Measurements from ENCODE around the gene RENBP. TPM values are rescaled to one million over a fixed set of nuclear protein-coding genes. Genes with fewer than 3 reads are reported as not detected.

Gene RENBP
- total RNA-seq: 0.54 and 2.3 TPM in 2 replicates

DNA sequence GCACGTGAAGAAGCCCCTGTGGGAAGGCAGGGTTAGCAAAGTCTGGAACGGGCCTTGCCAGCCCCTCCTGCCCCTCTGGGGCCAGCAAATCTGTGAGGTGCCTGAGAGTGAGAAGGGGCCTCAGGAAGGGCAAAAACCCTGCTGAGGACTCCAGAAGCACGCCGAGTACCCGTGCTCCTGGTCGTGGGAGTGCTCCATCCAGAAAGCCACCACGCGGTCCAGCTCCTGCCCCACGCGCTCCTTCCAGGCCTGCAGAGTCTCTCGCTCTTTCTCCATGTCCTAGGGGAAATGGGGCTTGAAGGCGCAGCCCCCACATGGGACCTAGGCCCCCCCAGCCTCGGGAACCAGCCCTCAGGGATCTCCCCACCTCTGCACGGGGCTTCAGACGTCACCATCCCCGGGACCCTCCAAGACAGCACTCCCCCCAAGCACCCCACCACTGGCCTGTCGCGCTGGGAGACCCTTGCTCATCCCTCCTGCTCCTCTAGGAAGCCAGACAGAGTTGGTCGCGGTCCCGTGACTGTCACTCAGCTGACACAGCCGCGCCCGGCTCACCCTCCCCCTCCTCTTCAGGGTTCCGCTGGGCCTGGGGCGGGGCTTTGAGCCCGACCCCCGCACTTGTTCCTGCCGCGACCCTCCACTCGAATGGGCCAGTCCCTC lies at the start of gene RENBP:
RENBP (minus strand) TSS at position 504 of the 660 bp plus-strand sequence; CDS start at position 471, 33 bp downstream.

DNA sequence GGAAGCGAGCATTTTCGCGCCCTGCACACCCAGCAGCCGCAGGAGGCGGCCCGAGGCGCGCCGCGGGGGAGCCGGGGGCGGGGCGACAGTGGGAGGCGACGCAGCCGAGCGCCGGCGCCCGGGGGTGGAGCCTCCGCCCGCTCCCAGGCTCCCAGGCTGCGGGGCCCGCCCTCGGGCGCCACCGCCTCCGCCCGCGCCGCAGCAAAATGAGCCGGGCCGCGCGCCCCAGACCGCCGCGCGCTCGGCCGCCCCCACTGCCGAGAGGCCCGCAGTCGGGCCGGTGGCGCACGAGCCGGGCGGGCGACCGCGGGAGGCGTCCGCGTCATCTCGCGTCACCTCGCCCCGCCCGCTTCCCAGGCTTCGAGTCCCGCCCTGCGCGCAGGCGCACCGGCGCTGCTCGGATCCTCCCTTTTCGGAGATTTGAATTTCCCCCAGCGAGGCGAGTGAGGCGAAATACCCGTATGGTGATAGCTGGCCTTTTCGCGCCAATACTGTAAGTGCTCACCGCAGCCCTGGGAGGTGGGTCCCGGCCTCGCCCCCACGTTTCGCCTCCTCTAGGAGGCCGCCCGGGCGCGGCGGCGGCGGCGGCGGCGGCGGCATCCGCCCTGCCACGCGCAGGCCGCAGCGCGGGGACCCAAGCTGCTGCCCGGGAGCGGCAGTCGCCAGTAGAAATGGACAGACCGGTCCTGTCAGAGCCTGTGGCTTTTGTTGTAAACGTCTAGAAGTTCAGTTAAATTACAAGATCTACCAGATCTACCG lies 28.1 kb upstream of the RENBP start, which contains the start of gene TMEM187:
TMEM187 (plus strand) TSS at position 387 of the 759 bp plus-strand sequence. CDS start 9,309 bp downstream, outside the sequence.

DNA sequence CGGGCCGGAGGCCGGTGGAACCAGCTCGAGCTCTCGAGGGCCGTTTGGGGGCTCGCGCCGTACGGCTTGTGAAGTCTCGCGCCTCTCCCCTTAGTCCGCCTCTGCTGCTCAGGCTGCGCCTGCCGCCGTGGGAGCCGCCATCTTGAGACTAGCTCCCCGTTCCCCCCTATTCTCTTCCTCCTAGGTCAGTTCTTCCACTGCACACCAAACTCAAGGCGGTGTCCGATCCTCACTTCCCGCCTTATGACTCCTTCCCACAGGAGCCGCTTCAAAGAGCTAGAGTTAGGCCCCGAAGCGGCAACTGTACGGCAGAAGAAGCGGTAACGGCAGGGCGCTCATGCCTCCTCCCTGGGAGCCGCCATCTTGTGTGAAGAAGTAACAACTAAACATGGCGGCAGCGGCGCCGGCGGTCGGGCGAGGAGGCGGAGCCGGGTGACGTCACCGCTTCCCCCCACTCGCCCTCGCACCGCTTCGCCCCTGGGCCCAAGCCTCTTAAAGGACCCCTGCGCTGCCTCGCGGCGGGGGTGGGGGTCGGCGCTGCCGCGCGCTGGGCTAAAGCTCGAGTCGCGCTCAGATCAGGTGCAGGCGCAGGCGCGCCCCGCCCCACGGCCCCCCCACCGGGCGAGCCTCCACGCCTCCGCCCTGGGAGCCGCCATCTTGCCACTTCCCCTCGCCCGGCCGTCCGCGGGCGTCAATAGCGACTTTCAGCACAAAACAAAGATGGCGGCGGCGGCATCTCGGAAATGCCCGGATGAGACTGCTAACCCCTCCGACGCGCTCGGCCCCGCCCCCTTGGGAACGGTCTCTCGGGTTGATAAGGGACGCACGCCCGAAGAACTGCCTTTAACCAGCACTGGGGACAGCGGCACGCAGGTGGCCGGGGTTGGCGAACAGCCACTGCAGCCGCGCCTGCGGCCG lies 27.3 kb upstream of the RENBP start, which contains the start of gene HCFC1:
HCFC1 (minus strand) TSS at position 369 of the 918 bp plus-strand sequence. CDS start 978 bp downstream, outside the sequence.

DNA sequence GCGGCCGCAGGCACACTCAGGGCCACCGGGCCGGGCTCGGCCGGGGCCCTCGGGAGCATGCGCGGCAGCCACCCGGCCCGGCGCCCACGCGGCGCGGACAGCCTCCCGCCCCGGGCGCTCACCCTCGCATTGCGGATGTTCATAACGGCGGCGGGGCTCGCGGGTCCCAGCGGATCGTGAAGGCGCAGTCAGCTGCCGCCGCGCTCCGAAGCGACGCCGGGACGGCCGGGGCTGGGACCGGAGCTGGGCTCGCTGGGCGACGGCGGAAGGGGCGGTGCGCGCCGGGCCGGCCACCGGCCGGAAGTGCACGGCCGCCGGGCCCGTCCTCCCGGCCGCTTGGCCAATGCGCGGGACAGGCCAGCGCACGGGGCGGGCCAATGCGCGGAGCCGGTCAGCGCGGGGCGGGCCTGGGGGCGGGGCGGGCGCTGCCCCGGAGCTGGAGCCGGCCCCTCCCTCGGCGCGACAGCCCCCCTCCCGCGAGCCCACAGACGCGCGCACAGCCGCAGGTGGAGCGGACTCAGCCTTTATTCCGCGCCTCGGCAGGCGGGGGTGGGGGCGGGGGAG lies 9.6 kb downstream of the RENBP start, which contains the start of gene NAA10:
NAA10 (minus strand) TSS at position 276 of the 564 bp plus-strand sequence; CDS start at position 143, 133 bp downstream.

DNA sequence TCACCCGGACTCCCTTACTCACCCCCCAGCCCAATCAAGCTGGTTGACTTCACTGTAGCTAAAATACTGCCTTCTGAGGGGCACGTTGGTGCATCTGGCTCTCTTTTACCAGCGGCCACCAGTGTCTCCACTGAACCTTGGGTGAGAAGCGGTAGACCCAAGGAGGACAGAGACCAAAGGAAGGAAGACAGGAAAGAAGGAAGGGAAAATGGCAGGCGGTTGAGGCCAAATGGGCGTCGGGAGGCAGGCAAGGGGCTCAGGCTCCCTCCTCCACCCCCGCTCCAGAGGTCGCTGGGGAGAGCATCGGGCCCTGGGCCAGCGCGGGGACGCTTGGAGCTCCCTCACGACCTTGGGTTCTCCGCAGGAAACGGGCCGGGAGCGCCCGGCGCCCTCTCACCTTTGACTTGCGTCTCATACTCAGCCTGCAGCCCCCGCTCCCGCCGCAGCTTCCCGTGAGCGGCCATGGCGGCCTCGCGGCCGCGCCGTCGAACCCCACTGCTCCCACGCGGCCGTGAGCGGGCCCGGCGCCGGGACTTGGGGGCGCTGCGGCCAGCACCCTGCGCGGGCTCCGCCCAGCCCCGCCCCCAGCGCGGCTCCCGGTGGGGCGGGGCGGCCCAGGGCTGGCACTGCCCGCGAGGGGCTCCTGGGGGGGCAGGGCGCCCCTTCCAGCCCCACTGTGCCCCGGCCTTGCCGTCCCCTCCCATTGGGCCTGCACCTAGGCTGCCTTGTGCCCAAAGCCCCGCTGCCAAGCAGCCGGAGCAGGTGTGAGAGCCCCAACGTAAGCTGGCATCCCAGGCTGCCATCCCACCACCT lies 18.5 kb downstream of the RENBP start, which contains the start of gene ARHGAP4:
ARHGAP4 (minus strand) TSS at position 526 of the 813 bp plus-strand sequence; CDS start at position 464, 62 bp downstream.

DNA sequence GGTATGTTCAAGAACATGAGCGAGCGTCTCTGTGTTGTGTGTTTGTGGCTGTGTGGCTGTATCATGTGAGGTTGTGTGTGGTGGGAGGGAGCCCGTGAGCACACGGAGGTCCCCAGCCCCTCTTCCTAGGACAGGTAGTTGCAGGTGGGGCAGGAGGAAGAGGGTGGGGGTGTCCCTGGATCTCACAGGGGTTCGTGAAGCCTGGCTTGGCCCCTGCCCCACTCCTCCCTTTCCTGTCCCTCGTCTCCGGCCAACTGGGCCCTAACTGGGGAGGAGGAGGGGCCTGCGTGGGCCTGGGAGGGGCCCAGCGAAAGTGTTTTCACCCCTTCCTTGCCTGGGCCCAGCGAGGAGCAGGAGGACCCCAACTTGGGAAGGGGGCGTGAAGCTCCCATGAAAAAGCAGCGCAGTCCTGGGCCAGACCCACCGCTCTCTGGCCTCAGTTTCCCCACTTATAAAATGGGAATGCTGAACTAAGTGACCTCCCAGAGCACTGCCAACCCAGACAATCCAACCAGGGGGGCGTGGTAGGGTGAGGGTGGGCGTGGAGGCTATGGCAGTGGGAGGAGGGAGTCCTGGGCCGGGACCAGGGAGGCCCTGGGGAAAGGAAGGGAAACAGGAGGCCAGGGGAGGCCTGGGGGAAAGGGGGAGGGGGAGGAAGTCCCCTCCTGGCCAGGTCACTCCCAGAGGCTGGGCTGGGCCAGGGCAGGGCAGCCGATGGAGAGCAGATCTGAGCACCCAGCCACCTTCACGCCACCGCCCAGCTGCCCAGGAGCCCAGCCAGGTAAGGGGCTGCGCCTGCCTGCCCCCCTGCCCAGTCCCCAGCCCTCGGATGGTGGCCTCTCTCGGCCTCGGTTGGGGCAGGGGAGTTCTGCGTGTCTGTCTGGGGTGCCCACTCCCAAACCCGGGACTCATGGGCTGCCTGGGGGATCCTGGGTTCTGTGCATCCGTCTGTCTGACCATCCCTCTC lies 40.2 kb downstream of the RENBP start, which contains the start of gene AVPR2:
AVPR2 (plus strand) TSS at position 683 of the 967 bp plus-strand sequence. CDS start 473 bp downstream, outside the sequence.

DNA sequence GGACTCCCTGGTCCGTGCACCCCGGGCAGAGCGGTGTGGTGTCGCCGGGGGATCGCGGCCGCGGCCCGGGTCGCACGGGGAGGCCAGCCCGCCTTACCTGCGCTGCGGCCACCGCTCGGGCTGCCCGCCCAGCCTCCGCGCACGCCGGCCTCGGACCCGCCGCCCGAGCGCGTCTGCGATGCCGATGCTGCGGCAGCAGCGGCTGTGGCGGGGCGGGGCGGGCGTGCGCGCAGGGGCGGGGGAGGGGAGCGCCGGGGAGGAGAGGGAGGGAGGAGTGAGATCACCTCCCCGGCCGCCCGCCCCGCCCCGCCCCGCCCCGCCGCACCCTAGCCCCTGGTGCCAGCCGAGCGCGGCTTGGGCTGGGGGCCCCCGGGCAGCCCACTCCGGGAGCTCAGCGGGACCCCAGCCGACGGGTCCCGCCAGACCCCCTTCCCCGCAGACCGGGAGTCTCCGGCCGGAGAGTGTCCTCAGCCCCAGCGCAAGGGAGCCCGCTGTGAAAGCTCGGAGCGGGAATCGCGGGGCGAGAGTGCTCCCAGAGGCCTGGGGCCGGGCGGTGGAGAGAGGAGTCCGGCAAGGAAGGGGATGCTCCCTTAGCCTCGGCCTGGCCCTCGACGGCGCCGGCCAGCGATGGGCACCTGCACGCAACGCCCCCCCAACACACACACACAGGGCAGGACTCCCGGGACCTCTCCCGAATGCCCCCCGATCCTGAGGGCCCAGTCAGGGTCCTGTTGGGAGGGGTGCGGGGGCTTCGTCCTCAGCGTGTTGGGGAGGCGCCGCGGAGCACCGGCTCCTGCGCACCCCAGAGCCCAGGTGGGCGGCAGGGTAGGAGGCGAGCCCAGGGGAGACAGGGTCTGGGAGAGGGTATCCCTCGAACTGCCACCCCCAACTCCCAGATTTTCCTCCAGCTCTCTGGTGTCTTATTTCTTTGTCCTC lies 58.2 kb downstream of the RENBP start, which contains the start of gene L1CAM:
L1CAM (minus strand) TSS at position 206 of the 936 bp plus-strand sequence. CDS start 10,337 bp downstream, outside the sequence.

Other genes starting within 250 kb of the RENBP start
- gene BCAP31, start 220.3 kb downstream of the RENBP start, total RNA-seq: 170 and 172 TPM in 2 replicates
- gene ABCD1, start 219.8 kb downstream of the RENBP start, total RNA-seq: 17.5 and 24.9 TPM in 2 replicates
- gene PLXNB3, start 180.4 kb downstream of the RENBP start, total RNA-seq: 1.3 and 6.0 TPM in 2 replicates
- gene SRPK3, start 163.6 kb downstream of the RENBP start, total RNA-seq: 0.72 TPM in 1 of 2 replicates, not detected in the other
- gene IDH3G, start 150.3 kb downstream of the RENBP start, total RNA-seq: 74.0 and 81.8 TPM in 2 replicates
- 347 and 394 TPM in 2 replicates for gene SSR4, start 150.0 kb downstream of the RENBP start, total RNA-seq
- gene PDZD4, start 114.1 kb downstream of the RENBP start, total RNA-seq: 1.1 and 5.5 TPM in 2 replicates
- 2.9 and 8.6 TPM in 2 replicates for gene L1CAM, start 58.5 kb downstream of the RENBP start, total RNA-seq
- not detected in 2 replicates for gene AVPR2, start 40.0 kb downstream of the RENBP start, total RNA-seq
- 1.4 TPM in 1 of 2 replicates, not detected in the other for gene ARHGAP4, start 18.4 kb downstream of the RENBP start, total RNA-seq
- 127 and 163 TPM in 2 replicates for gene NAA10, start 9.6 kb downstream of the RENBP start, total RNA-seq
- 22.6 and 39.9 TPM in 2 replicates for gene HCFC1, start 27.2 kb upstream of the RENBP start, total RNA-seq
- gene TMEM187, start 28.1 kb upstream of the RENBP start, total RNA-seq: 5.2 and 7.8 TPM in 2 replicates
- 95.0 and 131 TPM in 2 replicates for gene IRAK1, start 75.3 kb upstream of the RENBP start, total RNA-seq
- gene MECP2, start 153.1 kb upstream of the RENBP start, total RNA-seq: 18.2 and 25.6 TPM in 2 replicates
- gene OPN1LW, start 199.6 kb upstream of the RENBP start, total RNA-seq: not detected in 2 replicates
- not detected in 2 replicates for gene OPN1MW, start 238.0 kb upstream of the RENBP start, total RNA-seq